Stimulated activated CD8-positive, alpha-beta memory T cell treated with anti-CD3 and anti-CD28 coated beads, Interleukin-15, amount 100 ng/mL, for 1 hour (primary cell): Measurements from ENCODE around the gene CYBRD1.
"Not testable (repeated sequence)": the region's sequence is repeated elsewhere in the genome, so short reads cannot be mapped to it uniquely, and the experiment has no call there.

Experiments
- DNase-seq: peaks from one replicate; pipeline ENCODE4 v3.0.0-alpha.2; 2020; ENCODE audit warnings: low read depth

The CYBRD1 gene

GRCh38 chr2:171522052-171522787 is at the start of gene CYBRD1:
CYBRD1 (plus strand) TSS chr2:171522474; CDS start chr2:171522546, 72 bp downstream.
- no peak for DNase-seq

GRCh38 chr2:171475979-171476378 is 46.3 kb upstream of the CYBRD1 start:
- DNase-seq: no peak

DNA sequence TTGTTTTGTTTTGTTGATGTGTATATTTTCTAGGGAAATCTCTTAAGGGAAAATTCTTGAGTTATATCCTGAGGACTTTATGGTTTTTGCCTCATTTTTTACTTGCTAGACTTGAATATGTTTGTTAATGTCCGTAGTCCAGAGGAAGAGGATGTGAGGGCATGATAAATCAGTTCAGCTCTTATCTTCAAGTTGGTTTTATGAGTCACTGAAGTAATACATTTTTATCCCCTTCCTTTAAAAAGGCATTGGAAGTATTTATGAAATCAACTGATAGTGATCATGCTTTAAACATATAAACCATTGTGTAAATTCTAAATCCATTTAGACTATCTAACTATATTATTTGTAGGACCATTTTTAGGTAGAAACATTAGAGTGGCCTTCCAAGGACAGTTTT is 43.9 kb upstream of the CYBRD1 start:
- no peak for DNase-seq

- no peak for DNase-seq
Observed at GRCh38 chr2:171479154-171479814, 43.0 kb upstream of the CYBRD1 start.

GRCh38 chr2:171480908-171481307 is 41.4 kb upstream of the CYBRD1 start:
- DNase-seq: no peak

GRCh38 chr2:171482308-171482707 is 40.0 kb upstream of the CYBRD1 start:
- DNase-seq: no peak

DNA sequence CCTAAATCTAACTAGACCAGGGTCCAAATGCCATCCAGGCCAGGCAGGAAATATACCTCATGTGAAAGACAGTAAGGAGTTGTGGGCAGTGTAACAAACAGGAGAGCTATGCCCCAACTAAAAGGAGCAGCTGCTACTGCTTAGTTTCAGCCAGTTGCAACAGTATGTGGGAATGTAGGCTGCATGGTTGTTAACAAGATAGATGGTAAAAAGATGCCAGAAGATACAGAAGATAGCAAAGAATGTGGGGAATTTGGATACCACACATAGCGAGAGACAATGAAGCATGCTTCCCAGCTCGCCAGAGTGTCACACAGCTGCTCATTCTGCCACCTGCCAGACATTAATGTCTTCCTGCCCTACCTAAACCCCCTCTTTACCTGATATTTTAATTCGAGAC is 39.4 kb upstream of the CYBRD1 start:
- DNase-seq: no peak

DNA sequence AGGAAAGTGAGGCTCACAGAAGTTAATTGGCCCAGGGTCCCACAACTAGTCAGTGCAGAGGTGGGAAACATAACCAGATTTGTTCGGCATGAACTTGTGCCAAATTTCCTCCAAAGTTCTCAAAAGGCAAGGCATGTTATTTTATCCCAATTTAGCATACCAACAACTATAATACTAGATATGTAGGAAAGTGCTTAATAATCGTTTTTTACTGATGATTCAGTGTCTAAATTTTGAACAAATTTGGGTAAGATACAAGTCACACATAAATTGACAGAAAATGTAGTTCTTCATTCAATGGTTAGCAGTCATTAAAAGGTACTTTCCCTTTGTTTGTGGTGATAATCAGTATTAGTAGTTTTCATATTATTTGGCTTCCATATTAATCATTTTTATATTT is 38.5 kb upstream of the CYBRD1 start:
- no peak for DNase-seq

GRCh38 chr2:171485116-171485515 is 37.2 kb upstream of the CYBRD1 start:
- DNase-seq: no peak

DNA sequence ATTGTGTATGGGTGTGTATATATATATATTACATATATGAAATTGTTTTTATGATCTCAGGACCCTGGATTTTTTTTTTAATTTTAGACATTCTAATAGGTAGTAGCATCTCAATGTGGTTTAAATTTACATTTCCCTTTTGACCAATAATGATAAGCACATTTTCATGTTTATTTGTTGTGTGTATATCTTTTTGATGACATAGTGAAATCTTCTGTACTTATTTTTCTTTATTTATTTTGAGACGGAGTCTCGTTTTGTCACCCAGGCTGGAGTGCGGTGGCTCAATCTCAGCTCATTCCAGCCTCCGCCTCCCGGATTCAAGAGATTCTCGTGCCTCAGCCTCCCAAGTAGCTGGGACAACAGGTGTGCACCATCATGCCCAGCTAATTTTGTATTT is 35.1 kb upstream of the CYBRD1 start:
- DNase-seq: no peak

DNA sequence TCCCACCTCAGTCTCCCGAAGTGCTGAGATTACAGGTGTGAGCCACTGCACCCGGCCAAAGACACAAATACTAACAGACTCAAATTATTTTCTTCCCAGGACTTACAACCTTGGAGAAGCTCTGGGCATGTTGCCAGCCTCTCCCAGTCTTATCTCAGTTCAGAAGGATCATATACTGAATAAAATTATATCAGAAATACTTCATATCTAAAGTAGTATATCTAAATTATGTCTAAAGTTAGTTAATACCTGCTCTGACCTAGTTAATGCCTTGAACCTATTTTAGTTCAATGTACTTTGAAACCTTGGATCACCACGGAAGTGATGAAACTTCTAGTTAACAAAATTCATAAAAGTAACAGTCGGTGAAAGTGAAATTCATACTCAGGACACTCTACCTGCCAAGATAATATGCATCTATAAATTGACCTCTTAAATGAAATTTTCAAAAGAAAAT is 34.4 kb upstream of the CYBRD1 start:
- no peak for DNase-seq

- DNase-seq: no peak
Observed at GRCh38 chr2:171490577-171490976, 31.7 kb upstream of the CYBRD1 start.

DNA sequence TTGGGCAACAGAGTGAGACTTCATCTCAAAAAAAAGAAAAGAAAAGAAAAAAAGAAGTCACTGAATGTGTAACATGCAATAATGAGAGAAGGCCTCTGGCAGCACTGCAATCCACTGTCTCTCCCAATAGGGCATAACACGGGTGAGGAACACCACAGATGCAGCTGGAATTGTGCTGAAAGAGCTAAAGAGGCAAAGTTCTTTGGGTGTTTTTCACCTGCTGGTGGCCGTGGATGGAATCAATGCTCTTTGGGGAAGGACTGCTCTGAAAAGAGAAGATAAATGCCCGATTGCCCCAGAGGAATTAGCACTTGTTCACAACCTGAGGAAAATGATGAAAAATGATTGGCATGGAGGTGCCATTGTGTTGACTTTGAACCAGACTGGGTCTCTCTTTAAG is 31.0 kb upstream of the CYBRD1 start:
- no peak for DNase-seq

DNA sequence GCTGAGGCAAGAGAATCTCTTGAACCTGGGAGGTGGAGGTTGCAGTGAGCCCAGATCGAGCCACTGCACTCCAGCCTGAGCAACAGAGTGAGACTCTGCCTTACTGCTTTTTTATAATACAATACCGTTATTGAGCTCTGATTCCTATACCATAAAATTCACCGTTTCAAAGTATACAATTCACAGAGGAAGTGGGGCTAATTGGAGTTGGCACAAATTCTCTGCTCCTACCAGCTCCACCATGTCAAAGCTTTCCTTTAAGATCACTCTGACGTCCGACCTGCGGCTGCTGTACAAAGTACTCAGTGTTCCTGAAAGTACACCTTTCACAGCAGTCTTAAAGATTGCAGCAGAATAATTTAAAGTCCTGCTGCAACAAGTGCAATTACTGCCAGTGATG is 29.6 kb upstream of the CYBRD1 start:
- no peak for DNase-seq

GRCh38 chr2:171497664-171498063 is 24.6 kb upstream of the CYBRD1 start:
- not testable (repeated sequence) for DNase-seq

- DNase-seq: no peak
Observed at GRCh38 chr2:171505374-171505773, 16.9 kb upstream of the CYBRD1 start.

DNA sequence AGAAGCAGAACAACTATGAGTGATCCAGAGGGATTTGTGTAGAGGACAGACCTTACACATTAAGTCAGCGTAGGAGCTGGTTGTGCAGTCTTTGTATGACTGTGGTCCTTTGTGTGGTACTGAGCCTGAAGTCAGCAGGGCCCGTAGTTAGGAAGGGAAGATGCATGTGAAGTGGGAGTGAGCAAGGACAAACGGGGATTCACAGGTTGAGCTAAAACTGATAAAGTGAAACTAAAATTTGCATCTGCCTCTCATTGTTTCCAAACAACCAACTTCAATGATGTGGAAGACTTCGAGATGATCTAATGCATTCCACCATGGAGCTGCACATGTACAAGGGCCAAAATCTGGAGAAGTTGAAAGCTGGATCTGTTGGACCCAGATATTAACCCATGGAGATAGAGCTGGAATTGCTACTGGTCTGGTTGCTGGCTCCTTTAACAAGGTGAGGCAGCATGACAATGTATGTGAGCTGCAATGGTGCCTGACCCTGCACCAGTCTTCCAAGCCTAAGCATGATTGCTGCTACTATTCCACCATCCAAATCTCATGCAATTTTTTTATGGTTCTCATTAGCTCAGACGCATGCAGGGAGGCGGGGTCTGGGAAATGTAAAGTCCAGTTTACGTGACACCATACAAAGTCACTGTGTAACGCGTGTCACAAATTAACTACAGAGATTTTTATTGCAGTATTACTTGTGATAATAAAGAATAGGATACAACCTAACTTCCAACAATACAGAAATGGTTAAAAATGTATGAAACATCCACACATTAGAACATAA is 12.1 kb upstream of the CYBRD1 start:
- no peak for DNase-seq

DNA sequence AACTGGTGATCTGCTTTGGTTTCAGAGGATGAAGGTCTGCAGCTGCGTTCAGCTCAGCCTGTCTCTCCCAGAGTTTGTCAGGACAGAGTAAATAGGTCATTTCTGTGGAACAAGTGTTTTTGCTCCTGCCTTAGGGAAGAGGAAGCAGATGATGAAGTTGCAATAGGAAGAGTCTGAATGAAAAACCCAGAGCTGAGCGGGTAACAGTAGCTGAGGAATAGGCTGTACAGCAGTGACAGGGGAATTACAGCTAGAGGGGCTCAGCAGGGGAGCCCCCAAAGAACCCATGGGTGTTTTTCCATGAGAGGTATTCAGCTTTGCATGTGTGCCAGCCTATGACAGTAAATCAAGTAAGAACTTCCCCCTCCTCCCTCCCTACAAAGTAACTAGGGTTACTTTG is 10.3 kb upstream of the CYBRD1 start:
- DNase-seq: no peak

GRCh38 chr2:171512683-171513195 is 9.5 kb upstream of the CYBRD1 start:
- no peak for DNase-seq

GRCh38 chr2:171513719-171514160 is 8.5 kb upstream of the CYBRD1 start:
- no peak for DNase-seq

DNA sequence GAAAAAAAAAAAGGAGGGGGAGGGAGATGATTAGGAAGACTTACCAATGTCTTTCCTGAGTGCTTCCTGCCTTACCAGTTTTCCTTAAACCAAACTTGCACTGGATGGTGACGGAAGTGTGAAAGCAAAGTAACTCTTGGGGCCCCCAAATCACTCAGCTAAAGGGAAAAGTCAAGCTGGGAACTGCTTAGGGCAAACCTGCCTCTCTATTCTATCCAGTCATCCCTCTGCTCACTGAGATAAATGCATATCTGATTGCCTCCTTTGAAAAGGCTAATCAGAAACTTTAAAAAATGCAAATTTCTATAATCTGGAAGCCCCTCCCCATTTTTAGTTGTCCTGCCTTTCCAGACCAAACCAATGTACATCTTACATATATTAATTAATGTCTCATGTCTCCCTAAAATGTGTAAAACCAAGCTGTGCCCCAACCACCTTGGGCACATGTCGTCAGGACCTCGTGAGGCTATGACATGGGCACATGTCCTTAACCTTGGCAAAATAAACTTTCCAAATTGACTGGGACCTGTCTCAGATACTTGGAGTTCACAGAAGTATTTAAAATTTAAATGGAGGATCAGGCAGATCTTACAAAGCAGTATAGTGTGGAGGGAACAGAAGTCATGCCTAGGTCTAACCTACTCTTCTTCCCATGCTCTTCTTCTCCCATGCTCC is 7.2 kb upstream of the CYBRD1 start:
- no peak for DNase-seq

DNA sequence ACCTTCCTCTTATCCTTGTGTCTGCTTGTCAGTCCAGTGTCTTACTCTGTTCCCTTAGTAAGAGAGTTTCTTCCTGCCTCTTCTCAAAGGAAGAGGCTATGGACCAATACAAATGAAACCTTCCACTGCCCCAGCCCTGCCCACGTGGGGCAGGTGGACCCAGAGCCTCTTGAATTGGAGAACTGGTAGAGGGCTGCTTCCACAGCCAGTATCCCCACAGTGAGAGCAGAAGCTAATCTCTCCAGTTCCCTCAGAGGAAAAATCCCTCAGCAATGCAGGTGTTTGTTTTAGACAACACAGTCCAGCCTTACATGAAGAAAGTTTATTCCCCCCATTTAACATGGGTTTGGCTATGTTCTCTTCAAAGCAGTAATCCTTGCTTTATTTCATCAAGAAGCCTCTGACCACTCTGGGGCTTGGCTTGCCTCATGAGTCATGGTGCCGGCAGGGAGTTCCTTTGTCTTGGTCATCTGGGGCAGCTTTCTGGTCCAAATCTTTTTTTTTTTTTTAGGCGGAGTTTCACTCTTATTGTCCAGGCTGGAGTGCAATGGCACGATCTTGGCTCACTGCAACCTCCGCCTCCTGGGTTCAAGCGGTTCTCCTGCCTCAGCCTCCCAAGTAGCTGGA is 6.5 kb upstream of the CYBRD1 start:
- no peak for DNase-seq
